A549 (cell line): ENCODE data around the gene TMEM8B. TPM values are rescaled to one million over a fixed set of nuclear protein-coding genes. Genes with fewer than 3 reads are reported as not detected.
A peak's percentile ranks its signal among the peaks of the same experiment; 100 is the strongest.
"Not testable (repeated sequence)": the region's sequence is repeated elsewhere in the genome, so short reads cannot be mapped to it uniquely, and the experiment has no call there.

Experiments used
- ATAC-seq, 2 experiments: fragments of 200-7000 bp in 1 of 2; fragments of >200 bp in 1 of 2; cut with Nextera tagmentation in 1 of 2; cut with Tn5 transposase in 1 of 2; 3 replicates each; pipeline versions ENCODE4 v1.8.0 to v1.9.1; 2018 to 2020; ENCODE audit warnings: mild to moderate bottlenecking in 1 of 2, moderate library complexity in 1 of 2
- CTCF ChIA-PET: fragments of 300-600 bp; sonication (Branson Sonifier 250); formaldehyde crosslinking; extraction: SDS; loops from one replicate; lab custom pipeline; 2021; ENCODE audit warnings: antibody characterized with exemption, inconsistent platforms; lab: Yijun Ruan, JAX
- POLR2A ChIA-PET: fragments of 350-600 bp; formaldehyde crosslinking; extraction: SDS; loops from one replicate; lab custom pipeline; 2021; ENCODE audit warnings: antibody characterized with exemption, inconsistent platforms; lab: Yijun Ruan, JAX
- DNase-seq, 2 experiments: peaks; one replicate each; pipeline versions ENCODE4 v3.0.0 to v3.0.0-alpha.2; 2011 to 2016; ENCODE audit warnings: low read depth in 1 of 2, low spot score in 1 of 2
- FAIRE-seq: peaks from 2 replicates; lab custom pipeline; 2011; peaks lifted over from hg19 to GRCh38; lab: Jason Lieb, UNC
- H3K27ac ChIP-seq, 2 experiments: fragments of >200 bp; sonication (Bioruptor Twin); formaldehyde crosslinking; 3 replicates each; pipeline ENCODE4 v1.5.1; 2016 to 2017
- H3K4me1 ChIP-seq: fragments of >200 bp; sonication (Bioruptor Twin); formaldehyde crosslinking; 3 replicates; pipeline ENCODE4 v1.6.1; 2016
- H3K4me2 ChIP-seq: fragments of >200 bp; sonication (Bioruptor Twin); formaldehyde crosslinking; 3 replicates; pipeline ENCODE4 v1.6.1; 2016
- H3K4me3 ChIP-seq: fragments of >200 bp; sonication (Bioruptor Twin); formaldehyde crosslinking; 3 replicates; pipeline ENCODE4 v1.5.1; 2016
- H3K9me3 ChIP-seq: fragments of >200 bp; sonication (Bioruptor Twin); formaldehyde crosslinking; 3 replicates; pipeline ENCODE4 v1.6.1; 2016
- BCL3 ChIP-seq: fragments of >200 bp; sonication (Bioruptor Twin); formaldehyde crosslinking; IDR thresholded peaks from 3 replicates; pipeline ENCODE4 v1.6.1; 2016
- CBX8 ChIP-seq: fragments of 200-600 bp; sonication (generic); IDR thresholded peaks from 2 replicates; pipeline ENCODE4 v1.6.1; 2016
- CHD4 ChIP-seq: fragments of 200-600 bp; sonication (generic); IDR thresholded peaks from 2 replicates; pipeline ENCODE4 v1.6.1; 2016; ENCODE audit warnings: antibody characterized with exemption, mild to moderate bottlenecking, borderline replicate concordance
- CTCF ChIP-seq: fragments of >200 bp; sonication (Bioruptor Twin); formaldehyde crosslinking; IDR thresholded peaks from 3 replicates; pipeline ENCODE4 v1.5.1; 2016
- E2F6 ChIP-seq: IDR thresholded peaks from 2 replicates; pipeline ENCODE4 v1.6.1; 2012; ENCODE audit warnings: low read depth, borderline replicate concordance
- EHMT2 ChIP-seq: fragments of 200-600 bp; sonication (generic); IDR thresholded peaks from 2 replicates; pipeline ENCODE4 v1.6.1; 2016; ENCODE audit warnings: antibody characterized with exemption, low read depth, mild to moderate bottlenecking, moderate library complexity
- GATA3 ChIP-seq: IDR thresholded peaks from 2 replicates; pipeline ENCODE4 v1.6.1; 2012; ENCODE audit warnings: borderline replicate concordance
- HEYL ChIP-seq: fragments of 250-450 bp; sonication (Bioruptor Pico); IDR thresholded peaks from 2 replicates; pipeline ENCODE4 v1.8.0; 2021; ENCODE audit warnings: mild to moderate bottlenecking, moderate library complexity
- KDM1A ChIP-seq: fragments of 200-600 bp; sonication (generic); IDR thresholded peaks from 2 replicates; pipeline ENCODE4 v1.6.1; 2016; ENCODE audit warnings: low read depth, mild to moderate bottlenecking
- KDM5A ChIP-seq: fragments of 200-600 bp; sonication (generic); IDR thresholded peaks from 2 replicates; pipeline ENCODE4 v1.6.1; 2016; ENCODE audit warnings: antibody characterized with exemption, mild to moderate bottlenecking
- MAZ ChIP-seq: fragments of 150-350 bp; IDR thresholded peaks from 2 replicates; pipeline ENCODE4 v1.6.1; 2014; ENCODE audit warnings: antibody characterized with exemption, low read depth, low read length, borderline replicate concordance
- NFE2L2 ChIP-seq: fragments of 150-350 bp; conservative IDR thresholded peaks from 2 replicates; pipeline ENCODE4 v1.6.1; 2014; ENCODE audit warnings: low read length
- RARB ChIP-seq: fragments of 250-450 bp; sonication (Bioruptor Pico); IDR thresholded peaks from 2 replicates; pipeline ENCODE4 v1.8.0; 2021; ENCODE audit warnings: mild to moderate bottlenecking, moderate library complexity
- RCOR1 ChIP-seq: fragments of 150-350 bp; IDR thresholded peaks from 2 replicates; pipeline ENCODE4 v1.6.1; 2014; ENCODE audit warnings: antibody characterized with exemption, low read length, low read depth
- SMC3 ChIP-seq: fragments of >200 bp; sonication (Bioruptor Twin); formaldehyde crosslinking; IDR thresholded peaks from 3 replicates; pipeline ENCODE4 v1.6.1; 2018; ENCODE audit warnings: inconsistent platforms
- USF2 ChIP-seq: fragments of 450-650 bp; IDR thresholded peaks from 2 replicates; pipeline ENCODE4 v1.6.1; 2014; ENCODE audit warnings: antibody characterized with exemption
- ZC3H11A ChIP-seq: fragments of 450-650 bp; IDR thresholded peaks from 2 replicates; pipeline ENCODE4 v1.6.1; 2014; ENCODE audit warnings: antibody characterized with exemption, mild to moderate bottlenecking
- ZFP36 ChIP-seq: fragments of 450-650 bp; IDR thresholded peaks from 2 replicates; pipeline ENCODE4 v1.6.1; 2014; ENCODE audit warnings: borderline replicate concordance; ENCODE audit not compliant: partially characterized antibody
- WGBS: methylation state at CpG from one replicate; pipeline ENCODE4 v1.1.6; 2017; ENCODE audit errors: missing lambda C conversion rate; 5-methylcytosine and 5-hydroxymethylcytosine counted together
- polyA plus RNA-seq, 4 experiments: library from polyadenylated mRNA; depleted of rRNA in 3 of 4; stranded (reverse); fragments of >200 nt; fragmentation: RNase III in 1 of 4; extraction: RNeasy Plus Mini Kit Qiagen cat#74134 plus additional on column Dnase treatment in 1 of 4; gene quantifications; 2 replicates in 3 of 4; 3 replicates in 1 of 4; pipeline ENCODE4 v1.2.3, GENCODE V29; 2011 to 2017

The TMEM8B gene
- polyA plus RNA-seq, 2 of the 4 experiments (the other 2 are of a cell fraction) = 1.8 to 2.2 TPM

GRCh38 chr9:35882996-35883395 is 54.0 kb downstream of the TMEM8B start:
- H3K4me1 ChIP-seq = peaks cover 4% of the 10 kb centered on the region; the same call in 1 of the 3 replicates
- H3K9me3 ChIP-seq = no peaks in the 10 kb centered on the region
- ChIA-PET CTCF (interaction anchor here (0.8 to 3.2 kb wide), 29 partner anchors 8 to 225 kb away, joined by 3 to 66 read pairs (median 10); partner anchors contain the start of genes CCDC107, GBA2, HINT2 and NPR2), POLR2A (interaction anchor here (1.3 kb wide), 1 partner anchor 93 kb away, joined by 4 read pairs; no protein-coding TSS in a partner anchor)
- no peak overlapping the region for H3K4me2 ChIP-seq
- ATAC-seq = no peak
- no peak overlapping the region for H3K27ac ChIP-seq
- H3K4me3 ChIP-seq = no peak overlapping the region
- no peak for DNase-seq
- no peak for FAIRE-seq
- WGBS = 49% methylated on average over 3 of the region's 3 CpGs
- TF ChIP-seq KDM1A (no peak), RARB (no peak), RCOR1 (no peak), NFE2L2 (no peak), GATA3 (no peak), MAZ (no peak), CBX8 (no peak), CTCF (no peak), USF2 (no peak), KDM5A (no peak), SMC3 (no peak), EHMT2 (no peak), CHD4 (no peak), BCL3 (no peak)

GRCh38 chr9:35884908-35885307 is 55.9 kb downstream of the TMEM8B start:
- FAIRE-seq, H3K4me2 ChIP-seq, H3K4me1 ChIP-seq, H3K9me3 ChIP-seq, H3K4me3 ChIP-seq, ATAC-seq, DNase-seq, H3K27ac ChIP-seq, POLR2A ChIA-PET: not testable (repeated sequence)
- 56% methylated on average over 3 of the region's 3 CpGs for WGBS
- CTCF ChIA-PET = interaction anchor here (0.6 to 5.2 kb wide), 2 partner anchors 59 to 95 kb away, joined by 3 to 27 read pairs; no protein-coding TSS in a partner anchor
- TF ChIP-seq ZC3H11A = peak; percentile 92

GRCh38 chr9:35891646-35892045 is 62.6 kb downstream of the TMEM8B start:
- no peak overlapping the region for H3K4me3 ChIP-seq
- no peaks in the 10 kb centered on the region for H3K4me1 ChIP-seq
- H3K27ac ChIP-seq = no peak overlapping the region
- no peak for ATAC-seq
- H3K9me3 ChIP-seq = no peaks in the 10 kb centered on the region
- no peak for FAIRE-seq
- DNase-seq = no peak
- ChIA-PET POLR2A (interaction anchor here (0.6 kb wide), 2 partner anchors 41 to 332 kb away, joined by 3 read pairs; no protein-coding TSS in a partner anchor), CTCF (interaction anchor here (1.1 to 4.5 kb wide), 9 partner anchors 9 to 156 kb away, joined by 3 to 33 read pairs (median 4); no protein-coding TSS in a partner anchor)
- TF ChIP-seq ZFP36 (no peak), E2F6 (no peak), HEYL (no peak)
- H3K4me2 ChIP-seq = no peak overlapping the region
- WGBS = 70% methylated on average over 3 of the region's 3 CpGs
